ENCODE measurements around the gene C9orf85. TPM values are rescaled to one million over a fixed set of nuclear protein-coding genes. Genes with fewer than 3 reads are reported as not detected.
"Not testable (repeated sequence)": the region's sequence is repeated elsewhere in the genome, so short reads cannot be mapped to it uniquely, and the experiment has no call there.

The C9orf85 gene
- total and polyA plus RNA-seq, 9 donors: 19.5 to 25.0 (median 20.9) TPM

GRCh38 chr9:71937070-71937625 is 25.7 kb downstream of the C9orf85 start:
- no peak for DNase-seq
- H3K36me3 ChIP-seq (ENCODE audit: control insufficient read depth, insufficient read depth, low read length): no peaks in the 10 kb centered on the region
- no peak overlapping the region for H3K4me3 ChIP-seq (ENCODE audit: low read length)
- no peaks in the 10 kb centered on the region for H3K9me3 ChIP-seq (replicated peaks; ENCODE audit: control insufficient read depth, low read depth, low read length)
- H3K27me3 ChIP-seq (ENCODE audit: control insufficient read depth, insufficient read depth, low read length): no peaks in the 10 kb centered on the region
- H3K4me1 ChIP-seq (ENCODE audit: control insufficient read depth, insufficient read depth, low read length): no peaks in the 10 kb centered on the region
- no peak overlapping the region for H3K27ac ChIP-seq (ENCODE audit: low read length)
- 40% methylated on average over 1 of the region's 4 CpGs for WGBS (ENCODE audit: insufficient coverage)

DNA sequence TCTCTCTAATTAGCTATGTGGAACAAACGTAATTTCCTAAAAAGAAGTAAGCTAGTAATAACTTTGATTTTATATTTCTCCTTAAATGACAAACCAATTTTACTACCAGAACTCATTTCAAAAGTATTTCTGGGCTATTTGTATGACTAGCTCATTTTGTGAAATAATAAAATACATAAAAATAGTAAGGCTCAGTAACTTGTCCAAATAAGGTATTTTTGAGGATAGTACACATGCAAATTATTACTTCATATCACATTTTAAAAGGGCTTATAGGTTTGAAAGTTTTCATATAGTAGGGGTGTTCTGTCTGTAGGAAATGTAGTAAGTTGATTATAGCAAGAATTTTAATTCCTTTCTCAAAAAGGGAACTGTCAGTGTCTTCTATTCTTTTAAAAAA is 26.5 kb downstream of the C9orf85 start:
- Histone ChIP-seq H3K36me3 (ENCODE audit: control insufficient read depth, insufficient read depth, low read length) (no peaks in the 10 kb centered on the region), H3K4me1 (ENCODE audit: control insufficient read depth, insufficient read depth, low read length) (peaks cover 4% of the 10 kb centered on the region), H3K27ac (ENCODE audit: low read length) (no peak overlapping the region), H3K9me3 (replicated peaks; ENCODE audit: control insufficient read depth, low read depth, low read length) (no peaks in the 10 kb centered on the region), H3K27me3 (ENCODE audit: control insufficient read depth, insufficient read depth, low read length) (no peaks in the 10 kb centered on the region), H3K4me3 (ENCODE audit: low read length) (no peak overlapping the region)
- DNase-seq: no peak
- WGBS (ENCODE audit: insufficient coverage): no CpG with 5 or more reads among the region's 1 CpG

DNA sequence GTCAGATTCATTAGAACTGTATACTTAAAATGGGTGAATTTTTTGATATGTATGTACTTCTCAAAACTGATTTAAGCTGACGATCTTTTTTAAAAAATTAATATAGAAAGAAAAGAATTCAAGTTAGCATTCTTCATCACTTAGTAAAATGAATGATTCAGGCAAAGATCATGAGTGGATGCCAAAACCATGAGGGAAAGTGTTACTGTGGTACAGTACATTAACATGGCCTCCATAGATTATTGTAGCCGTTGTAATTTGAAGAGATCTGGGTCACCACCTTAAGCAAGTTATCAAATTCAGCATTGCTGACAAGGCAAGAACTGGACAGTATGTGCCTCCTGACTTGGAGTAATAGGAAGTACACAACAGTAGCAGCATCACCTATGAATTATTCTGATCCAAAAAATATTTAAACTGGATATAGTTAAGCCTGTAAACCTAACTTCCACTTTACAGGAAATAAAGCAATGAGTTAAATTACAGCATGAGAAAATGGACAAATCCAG is 29.7 kb downstream of the C9orf85 start:
- H3K27me3 ChIP-seq (ENCODE audit: control insufficient read depth, insufficient read depth, low read length): no peaks in the 10 kb centered on the region
- peaks cover 4% of the 10 kb centered on the region for H3K4me1 ChIP-seq (ENCODE audit: control insufficient read depth, insufficient read depth, low read length)
- H3K27ac ChIP-seq (ENCODE audit: low read length): no peak overlapping the region
- no peaks in the 10 kb centered on the region for H3K9me3 ChIP-seq (replicated peaks; ENCODE audit: control insufficient read depth, low read depth, low read length)
- H3K4me3 ChIP-seq (ENCODE audit: low read length): no peak overlapping the region
- DNase-seq: no peak
- no CpG with 5 or more reads among the region's 2 CpGs for WGBS (ENCODE audit: insufficient coverage)
- H3K36me3 ChIP-seq (ENCODE audit: control insufficient read depth, insufficient read depth, low read length): no peaks in the 10 kb centered on the region

DNA sequence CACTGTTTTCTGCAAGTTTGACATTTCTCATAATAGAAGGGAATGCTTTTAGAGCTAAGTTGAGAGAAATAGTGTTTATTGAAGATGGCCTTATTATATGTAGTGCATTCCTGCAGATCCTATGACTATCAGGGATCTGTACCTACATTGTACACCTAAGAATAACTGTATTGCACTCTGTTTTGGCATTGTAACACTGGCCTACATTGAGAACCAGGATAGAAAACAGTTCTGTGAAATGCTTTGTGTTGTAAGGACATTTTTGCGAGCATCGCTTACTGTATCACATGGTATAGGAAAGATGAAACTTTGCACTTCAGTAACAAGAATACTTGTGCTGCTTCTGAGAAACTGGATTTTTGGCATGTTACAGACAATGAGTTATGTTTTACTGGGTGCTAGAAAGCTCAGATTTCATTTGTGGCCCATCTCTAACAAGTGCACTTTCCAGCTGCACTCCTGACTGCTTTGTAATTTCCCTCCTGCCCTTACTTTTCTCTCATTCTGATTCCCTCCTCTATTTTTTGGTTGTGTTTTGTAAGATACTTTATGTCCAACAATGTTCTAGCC is 30.6 kb downstream of the C9orf85 start:
- Histone ChIP-seq H3K9me3 (replicated peaks; ENCODE audit: control insufficient read depth, low read depth, low read length) (no peaks in the 10 kb centered on the region), H3K27ac (ENCODE audit: low read length) (no peak overlapping the region), H3K4me1 (ENCODE audit: control insufficient read depth, insufficient read depth, low read length) (peaks cover 4% of the 10 kb centered on the region), H3K4me3 (ENCODE audit: low read length) (no peak overlapping the region), H3K36me3 (ENCODE audit: control insufficient read depth, insufficient read depth, low read length) (no peaks in the 10 kb centered on the region), H3K27me3 (ENCODE audit: control insufficient read depth, insufficient read depth, low read length) (no peaks in the 10 kb centered on the region)
- DNase-seq: peak; percentile 49
- no CpG with 5 or more reads among the region's 2 CpGs for WGBS (ENCODE audit: insufficient coverage)

DNA sequence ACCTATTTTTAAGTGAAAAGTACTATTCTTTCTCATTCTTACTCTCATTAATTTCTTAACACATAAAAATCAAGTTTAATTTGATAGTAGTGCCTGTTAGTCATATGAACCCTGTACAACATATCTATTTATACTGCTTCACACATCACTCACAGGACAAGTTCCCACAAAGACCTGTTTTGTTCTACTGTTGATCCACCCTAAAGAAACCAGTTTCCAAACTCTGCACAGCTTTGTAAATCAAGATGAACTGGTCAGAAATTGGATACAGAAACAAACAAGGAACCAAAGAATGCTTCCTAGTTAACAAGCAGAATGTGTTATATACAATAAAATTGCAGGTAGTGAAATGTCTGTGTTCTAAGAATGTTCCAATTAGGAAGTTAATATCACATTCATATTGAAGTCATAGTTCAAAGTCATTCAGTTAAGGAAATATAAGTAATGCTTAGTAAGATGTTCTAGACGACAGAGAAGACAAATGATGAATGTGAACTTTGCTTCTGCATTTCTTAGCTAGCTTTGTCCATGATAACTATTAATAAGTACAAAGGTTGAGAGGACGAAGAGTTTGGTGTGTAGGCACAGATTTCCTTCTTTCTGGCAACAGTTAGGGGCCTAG is 33.4 kb downstream of the C9orf85 start:
- DNase-seq: peak; percentile 11
- Histone ChIP-seq H3K27me3 (ENCODE audit: control insufficient read depth, insufficient read depth, low read length) (no peaks in the 10 kb centered on the region), H3K4me3 (ENCODE audit: low read length) (no peak overlapping the region), H3K36me3 (ENCODE audit: control insufficient read depth, insufficient read depth, low read length) (peaks cover 2% of the 10 kb centered on the region), H3K4me1 (ENCODE audit: control insufficient read depth, insufficient read depth, low read length) (peaks cover 4% of the 10 kb centered on the region), H3K27ac (ENCODE audit: low read length) (no peak overlapping the region), H3K9me3 (replicated peaks; ENCODE audit: control insufficient read depth, low read depth, low read length) (no peaks in the 10 kb centered on the region)
- 80% methylated on average over 1 of the region's 2 CpGs for WGBS (ENCODE audit: insufficient coverage)

DNA sequence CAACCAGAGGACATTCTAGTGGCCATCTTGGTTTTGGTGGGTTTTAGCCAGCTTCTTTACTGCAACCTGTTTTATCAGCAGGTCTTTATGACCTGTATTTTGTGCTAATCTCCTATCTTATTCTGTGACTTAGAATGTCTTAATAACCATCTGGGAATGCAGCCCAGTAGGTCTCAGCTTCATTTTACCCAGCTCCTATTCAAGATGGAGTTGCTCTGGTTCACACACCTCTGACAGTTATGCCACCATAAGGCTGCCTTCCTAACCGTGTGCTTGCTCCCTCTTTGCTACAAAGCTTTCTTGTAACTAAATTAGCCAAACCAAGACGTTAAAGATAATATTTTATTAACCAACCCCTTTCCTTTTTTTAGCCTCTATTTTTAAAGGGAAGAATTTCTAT is 43.2 kb downstream of the C9orf85 start:
- 83% methylated on average over 1 of the region's 2 CpGs for WGBS (ENCODE audit: insufficient coverage)
- DNase-seq; H3K4me3 ChIP-seq (ENCODE audit: low read length): not testable (repeated sequence)

GRCh38 chr9:71955300-71955915 is 44.0 kb downstream of the C9orf85 start:
- no peaks in the 10 kb centered on the region for H3K4me1 ChIP-seq (ENCODE audit: control insufficient read depth, insufficient read depth, low read length)
- peak; percentile 9 for DNase-seq
- no peak overlapping the region for H3K4me3 ChIP-seq (ENCODE audit: low read length)
- no CpG with 5 or more reads among the region's 1 CpG for WGBS (ENCODE audit: insufficient coverage)
- no peak overlapping the region for H3K27ac ChIP-seq (ENCODE audit: low read length)
- no peaks in the 10 kb centered on the region for H3K36me3 ChIP-seq (ENCODE audit: control insufficient read depth, insufficient read depth, low read length)
- H3K27me3 ChIP-seq (ENCODE audit: control insufficient read depth, insufficient read depth, low read length): no peaks in the 10 kb centered on the region
- H3K9me3 ChIP-seq (replicated peaks; ENCODE audit: control insufficient read depth, low read depth, low read length): no peaks in the 10 kb centered on the region

More for the DNA sequence above, 43.2 kb downstream of the C9orf85 start:
- H3K9me3 ChIP-seq (replicated peaks; ENCODE audit: control insufficient read depth, low read depth, low read length); H3K27ac ChIP-seq (ENCODE audit: low read length); H3K4me1 ChIP-seq (ENCODE audit: control insufficient read depth, insufficient read depth, low read length); H3K27me3 ChIP-seq (ENCODE audit: control insufficient read depth, insufficient read depth, low read length); H3K36me3 ChIP-seq (ENCODE audit: control insufficient read depth, insufficient read depth, low read length): not testable (repeated sequence)

DNA sequence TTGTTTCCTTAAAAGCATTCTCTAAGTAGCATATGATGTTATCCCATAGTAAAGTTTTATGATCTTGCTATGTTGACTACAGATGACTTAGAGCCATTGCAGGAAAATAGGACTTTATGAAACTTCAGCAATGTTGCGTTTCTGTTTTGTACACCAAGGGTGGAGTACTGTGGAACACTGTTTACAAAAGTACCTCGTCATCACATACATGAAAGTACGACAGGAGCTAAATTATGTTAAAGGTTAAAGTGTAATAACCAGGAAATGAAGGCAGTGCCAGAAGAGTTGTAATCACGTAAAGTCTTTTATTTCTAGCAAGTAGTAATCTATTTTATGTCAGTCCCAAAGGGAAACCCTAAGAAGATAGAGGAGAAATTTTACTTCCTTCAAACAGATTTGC is 50.9 kb downstream of the C9orf85 start:
- DNase-seq: no peak
- Histone ChIP-seq H3K36me3 (ENCODE audit: control insufficient read depth, insufficient read depth, low read length) (peaks cover 4% of the 10 kb centered on the region), H3K27me3 (ENCODE audit: control insufficient read depth, insufficient read depth, low read length) (no peaks in the 10 kb centered on the region), H3K9me3 (replicated peaks; ENCODE audit: control insufficient read depth, low read depth, low read length) (no peaks in the 10 kb centered on the region), H3K4me3 (ENCODE audit: low read length) (no peak overlapping the region), H3K27ac (ENCODE audit: low read length) (no peak overlapping the region), H3K4me1 (ENCODE audit: control insufficient read depth, insufficient read depth, low read length) (no peaks in the 10 kb centered on the region)
- WGBS (ENCODE audit: insufficient coverage): no CpG with 5 or more reads among the region's 4 CpGs

GRCh38 chr9:71963471-71963996 is 52.1 kb downstream of the C9orf85 start:
- not testable (repeated sequence) for H3K4me3 ChIP-seq (ENCODE audit: low read length); H3K36me3 ChIP-seq (ENCODE audit: control insufficient read depth, insufficient read depth, low read length); H3K9me3 ChIP-seq (replicated peaks; ENCODE audit: control insufficient read depth, low read depth, low read length); DNase-seq; H3K4me1 ChIP-seq (ENCODE audit: control insufficient read depth, insufficient read depth, low read length); H3K27ac ChIP-seq (ENCODE audit: low read length); H3K27me3 ChIP-seq (ENCODE audit: control insufficient read depth, insufficient read depth, low read length)
- WGBS (ENCODE audit: insufficient coverage): 91% methylated on average over 24 of the region's 29 CpGs

GRCh38 chr9:71965403-71965802 is 54.0 kb downstream of the C9orf85 start:
- H3K36me3 ChIP-seq (ENCODE audit: control insufficient read depth, insufficient read depth, low read length): peaks cover 4% of the 10 kb centered on the region
- H3K27ac ChIP-seq (ENCODE audit: low read length): no peak overlapping the region
- DNase-seq: no peak
- H3K27me3 ChIP-seq (ENCODE audit: control insufficient read depth, insufficient read depth, low read length): no peaks in the 10 kb centered on the region
- H3K4me1 ChIP-seq (ENCODE audit: control insufficient read depth, insufficient read depth, low read length): no peaks in the 10 kb centered on the region
- no CpG with 5 or more reads among the region's 1 CpG for WGBS (ENCODE audit: insufficient coverage)
- H3K9me3 ChIP-seq (replicated peaks; ENCODE audit: control insufficient read depth, low read depth, low read length): peaks cover 6% of the 10 kb centered on the region
- no peak overlapping the region for H3K4me3 ChIP-seq (ENCODE audit: low read length)

All from muscle of leg (tissue), 11 donors.